K562 (cell line): Measurements from ENCODE around the gene CRYGC. TPM values are rescaled to one million over a fixed set of nuclear protein-coding genes. Genes with fewer than 3 reads are reported as not detected.

ENCODE experiments used
- ATF1 ChIP-seq, 2 experiments: fragments of 450-650 bp in 1 of 2; IDR thresholded peaks; 2 replicates each; pipeline ENCODE4 v1.6.1; 2016; ENCODE audit warnings: missing compliant biosample characterization in 1 of 2, missing genetic modification characterization in 1 of 2
- GTF3C2 ChIP-seq: IDR thresholded peaks from 3 replicates; pipeline ENCODE4 v1.6.1; 2011; ENCODE audit warnings: borderline replicate concordance, mild to moderate bottlenecking, moderate library complexity; ENCODE audit not compliant: insufficient read length; ENCODE audit errors: extremely low read depth
- HOMEZ ChIP-seq: fragments of 250-450 bp; sonication (Bioruptor Pico); IDR thresholded peaks from 2 replicates; pipeline ENCODE4 v1.4.0; 2020; ENCODE audit warnings: mild to moderate bottlenecking, moderate library complexity
- MYC ChIP-seq, 2 experiments: fragments of 250-450 bp in 1 of 2; sonication (Bioruptor Pico) in 1 of 2; IDR thresholded peaks; 2 replicates each; pipeline versions ENCODE4 v1.5.1 to v1.6.1; 2012 to 2021; ENCODE audit warnings: low read depth in 2 of 2, borderline replicate concordance in 1 of 2, improper control_type of control experiment in 1 of 2, low read length in 1 of 2, mild to moderate bottlenecking in 1 of 2, moderate library complexity in 1 of 2
- PCBP2 ChIP-seq: fragments of 200-400 bp; formaldehyde crosslinking; IDR thresholded peaks from 2 replicates; pipeline ENCODE4 v1.6.1; 2018; ENCODE audit warnings: low read length, low read depth, mild to moderate bottlenecking, moderate library complexity; ENCODE audit not compliant: poor library complexity, severe bottlenecking
- PTRF ChIP-seq: fragments of 450-650 bp; IDR thresholded peaks from 2 replicates; pipeline ENCODE4 v1.6.1; 2016; ENCODE audit warnings: mild to moderate bottlenecking, missing genetic modification characterization, missing compliant biosample characterization
- SMARCE1 ChIP-seq: fragments of 450-650 bp; IDR thresholded peaks from 2 replicates; pipeline ENCODE4 v1.7.1; 2016; ENCODE audit warnings: mild to moderate bottlenecking
- polyA plus RNA-seq, 8 experiments: library from polyadenylated mRNA; depleted of rRNA in 4 of 8; stranded (reverse) in 5 of 8; unstranded in 3 of 8; fragments of >200 nt; fragmentation: Nextera tagmentation in 2 of 8; fragmentation: Illumina TruSeq in 1 of 8; extraction: Ambion mirVana in 2 of 8; extraction: Trizol in 1 of 8; gene quantifications; 2 replicates each; pipeline versions ENCODE4 v1.2.1 to v1.2.3, GENCODE V29; 2011 to 2014; ENCODE audit warnings: inconsistent platforms in 1 of 8, missing spikeins in 1 of 8
- total RNA-seq, 7 experiments: library from RNA; depleted of rRNA in 6 of 7; stranded (reverse); fragments of >200 nt in 6 of 7; fragmentation: Illumina TruSeq in 2 of 7; extraction: Trizol in 2 of 7; gene quantifications; 2 replicates each; pipeline versions ENCODE4 v1.2.1 to v1.2.3, GENCODE V29; 2011 to 2021; ENCODE audit warnings: low replicate concordance in 1 of 7
- TF ChIP-seq, protein P1 (sequence below), 2 experiments: fragments of 450-650 bp in 1 of 2; sonication (generic) in 1 of 2; formaldehyde crosslinking in 1 of 2; IDR thresholded peaks; 2 replicates each; pipeline versions ENCODE4 v1.7.1 to v1.9.0; 2016 to 2022; ENCODE audit warnings: inconsistent platforms in 1 of 2, mild to moderate bottlenecking in 1 of 2, missing genetic modification reagents in 1 of 2
- TF ChIP-seq, protein P2 (sequence below): sonication (generic); formaldehyde crosslinking; IDR thresholded peaks from 2 replicates; pipeline ENCODE4 v1.8.1; 2023; ENCODE audit warnings: mild to moderate bottlenecking, missing genetic modification reagents, moderate library complexity

Gene CRYGC
- total and polyA plus RNA-seq, 9 of the 15 experiments (the other 6 are each of a cell fraction or from before 2014, with no cell fraction given): not detected

GRCh38 chr2:208172125-208172524, 42.5 kb upstream of the CRYGC start (continued):
- no peak for TF ChIP-seq ATF1 (CRISPR knock-in tag; IDR thresholded peaks at IDR 0.05)
- no peak for TF ChIP-seq ATF1 (tag; IDR thresholded peaks at IDR 0.05)
- TF ChIP-seq PTRF: no peak
- TF ChIP-seq, protein P1, sequence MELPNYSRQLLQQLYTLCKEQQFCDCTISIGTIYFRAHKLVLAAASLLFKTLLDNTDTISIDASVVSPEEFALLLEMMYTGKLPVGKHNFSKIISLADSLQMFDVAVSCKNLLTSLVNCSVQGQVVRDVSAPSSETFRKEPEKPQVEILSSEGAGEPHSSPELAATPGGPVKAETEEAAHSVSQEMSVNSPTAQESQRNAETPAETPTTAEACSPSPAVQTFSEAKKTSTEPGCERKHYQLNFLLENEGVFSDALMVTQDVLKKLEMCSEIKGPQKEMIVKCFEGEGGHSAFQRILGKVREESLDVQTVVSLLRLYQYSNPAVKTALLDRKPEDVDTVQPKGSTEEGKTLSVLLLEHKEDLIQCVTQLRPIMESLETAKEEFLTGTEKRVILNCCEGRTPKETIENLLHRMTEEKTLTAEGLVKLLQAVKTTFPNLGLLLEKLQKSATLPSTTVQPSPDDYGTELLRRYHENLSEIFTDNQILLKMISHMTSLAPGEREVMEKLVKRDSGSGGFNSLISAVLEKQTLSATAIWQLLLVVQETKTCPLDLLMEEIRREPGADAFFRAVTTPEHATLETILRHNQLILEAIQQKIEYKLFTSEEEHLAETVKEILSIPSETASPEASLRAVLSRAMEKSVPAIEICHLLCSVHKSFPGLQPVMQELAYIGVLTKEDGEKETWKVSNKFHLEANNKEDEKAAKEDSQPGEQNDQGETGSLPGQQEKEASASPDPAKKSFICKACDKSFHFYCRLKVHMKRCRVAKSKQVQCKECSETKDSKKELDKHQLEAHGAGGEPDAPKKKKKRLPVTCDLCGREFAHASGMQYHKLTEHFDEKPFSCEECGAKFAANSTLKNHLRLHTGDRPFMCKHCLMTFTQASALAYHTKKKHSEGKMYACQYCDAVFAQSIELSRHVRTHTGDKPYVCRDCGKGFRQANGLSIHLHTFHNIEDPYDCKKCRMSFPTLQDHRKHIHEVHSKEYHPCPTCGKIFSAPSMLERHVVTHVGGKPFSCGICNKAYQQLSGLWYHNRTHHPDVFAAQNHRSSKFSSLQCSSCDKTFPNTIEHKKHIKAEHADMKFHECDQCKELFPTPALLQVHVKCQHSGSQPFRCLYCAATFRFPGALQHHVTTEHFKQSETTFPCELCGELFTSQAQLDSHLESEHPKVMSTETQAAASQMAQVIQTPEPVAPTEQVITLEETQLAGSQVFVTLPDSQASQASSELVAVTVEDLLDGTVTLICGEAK (IDR thresholded peaks at IDR 0.05): 0 out of 2 replicates have a peak, but pooled peaks have one; percentile 27
- TF ChIP-seq, protein P1 (CRISPR knock-in tag; IDR thresholded peaks at IDR 0.05): no peak
- no peak for TF ChIP-seq HOMEZ
- TF ChIP-seq, protein P2, sequence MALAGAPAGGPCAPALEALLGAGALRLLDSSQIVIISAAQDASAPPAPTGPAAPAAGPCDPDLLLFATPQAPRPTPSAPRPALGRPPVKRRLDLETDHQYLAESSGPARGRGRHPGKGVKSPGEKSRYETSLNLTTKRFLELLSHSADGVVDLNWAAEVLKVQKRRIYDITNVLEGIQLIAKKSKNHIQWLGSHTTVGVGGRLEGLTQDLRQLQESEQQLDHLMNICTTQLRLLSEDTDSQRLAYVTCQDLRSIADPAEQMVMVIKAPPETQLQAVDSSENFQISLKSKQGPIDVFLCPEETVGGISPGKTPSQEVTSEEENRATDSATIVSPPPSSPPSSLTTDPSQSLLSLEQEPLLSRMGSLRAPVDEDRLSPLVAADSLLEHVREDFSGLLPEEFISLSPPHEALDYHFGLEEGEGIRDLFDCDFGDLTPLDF (CRISPR knock-in tag): no peak
- peak; percentile 56; the same call in 1 of the 2 replicates for TF ChIP-seq MYC (IDR thresholded peaks at IDR 0.05; ENCODE audit: low read depth, low read length)
- no peak for TF ChIP-seq MYC (CRISPR knock-in tag; IDR thresholded peaks at IDR 0.05; ENCODE audit: borderline replicate concordance, low read depth)
- TF ChIP-seq PCBP2: no peak
- TF ChIP-seq GTF3C2: no peak
- TF ChIP-seq SMARCE1: 0 out of 2 replicates have a peak, but pooled peaks have one; percentile 24
